GM18499 (cell line): ENCODE results near the gene GABRG3.

Experiments used
- ATAC-seq: cut with Tn5 transposase; IDR thresholded peaks from one replicate; pipeline ENCODE4 v1.9.1; 2021; ENCODE audit warnings: moderate number of reproducible peaks; ENCODE audit not compliant: insufficient read depth, unreplicated experiment

The GABRG3 gene

GRCh38 chr15:27482287-27482686 lies 511.3 kb downstream of the GABRG3 start:
- ATAC-seq = no peak

- no peak for ATAC-seq
These were observed 512.1 kb downstream of the GABRG3 start for GRCh38 chr15:27483124-27483523.

- ATAC-seq = no peak
These were observed 514.3 kb downstream of the GABRG3 start for GRCh38 chr15:27485265-27485664.

- no peak for ATAC-seq
These were observed 515.1 kb downstream of the GABRG3 start for GRCh38 chr15:27486051-27486450.

- ATAC-seq = no peak
These were observed 516.0 kb downstream of the GABRG3 start for GRCh38 chr15:27486683-27487647.

- ATAC-seq = no peak
These were observed 516.9 kb downstream of the GABRG3 start for GRCh38 chr15:27487846-27488245.

- ATAC-seq = no peak
These were observed 520.0 kb downstream of the GABRG3 start for GRCh38 chr15:27490867-27491595.

- no peak for ATAC-seq
These were observed 521.0 kb downstream of the GABRG3 start for GRCh38 chr15:27491666-27492621.

- ATAC-seq = no peak
These were observed 525.0 kb downstream of the GABRG3 start for GRCh38 chr15:27495963-27496459.

- no peak for ATAC-seq
These were observed 527.7 kb downstream of the GABRG3 start for GRCh38 chr15:27498700-27499099.

GRCh38 chr15:27499191-27499590 lies 528.2 kb downstream of the GABRG3 start:
- no peak for ATAC-seq

GRCh38 chr15:27499719-27500118 lies 528.7 kb downstream of the GABRG3 start:
- ATAC-seq = no peak

- ATAC-seq = no peak
These were observed 529.2 kb downstream of the GABRG3 start for GRCh38 chr15:27500206-27500605.

- no peak for ATAC-seq
These were observed 535.8 kb downstream of the GABRG3 start for GRCh38 chr15:27506752-27507151.

GRCh38 chr15:27509014-27509413 lies 538.0 kb downstream of the GABRG3 start:
- ATAC-seq = no peak

GRCh38 chr15:27512281-27513001 lies 541.5 kb downstream of the GABRG3 start:
- no peak for ATAC-seq

GRCh38 chr15:27514526-27514925 lies 543.5 kb downstream of the GABRG3 start:
- no peak for ATAC-seq

GRCh38 chr15:27527490-27528067 lies 556.6 kb downstream of the GABRG3 start:
- ATAC-seq = no peak

- no peak for ATAC-seq
These were observed 558.4 kb downstream of the GABRG3 start for GRCh38 chr15:27529399-27529798.
